DOHH2 (cell line): Measurements from ENCODE around the gene FAM117B.

Source experiments
- EZH2phosphoT487 ChIP-seq: fragments of 200-600 bp; sonication (generic); IDR thresholded peaks from 2 replicates; pipeline ENCODE4 v1.6.1; 2017; ENCODE audit warnings: borderline replicate concordance, mild to moderate bottlenecking, antibody characterized with exemption, low read length, moderate library complexity, mixed read lengths
- TF ChIP-seq, protein P1 (sequence below): fragments of 200-600 bp; sonication (generic); IDR thresholded peaks from one replicate; pipeline ENCODE4 v1.5.1; 2014; ENCODE audit warnings: antibody characterized with exemption, mild to moderate bottlenecking, low read depth, low read length; ENCODE audit not compliant: poor library complexity, severe bottlenecking

DNA sequence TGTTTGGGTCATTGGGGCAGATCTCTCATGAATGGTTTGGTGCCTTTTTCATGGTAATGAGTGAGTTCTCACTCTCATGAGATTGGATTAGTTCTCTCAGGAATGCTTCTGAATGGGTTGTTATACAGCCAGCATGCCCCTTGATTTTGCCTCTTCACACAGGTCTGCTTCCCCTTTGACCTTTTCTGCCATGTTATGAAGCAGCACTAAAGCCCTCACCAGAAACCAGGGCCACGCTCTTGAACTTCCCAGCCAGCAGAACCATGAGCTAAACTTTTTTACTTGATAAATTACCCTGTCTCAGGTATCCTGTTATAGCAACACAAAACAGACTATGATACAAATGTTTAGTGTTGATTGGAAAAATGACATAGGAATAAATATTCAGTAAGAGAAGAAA lies 179.5 kb downstream of the FAM117B start:
- TF ChIP-seq, protein P1, sequence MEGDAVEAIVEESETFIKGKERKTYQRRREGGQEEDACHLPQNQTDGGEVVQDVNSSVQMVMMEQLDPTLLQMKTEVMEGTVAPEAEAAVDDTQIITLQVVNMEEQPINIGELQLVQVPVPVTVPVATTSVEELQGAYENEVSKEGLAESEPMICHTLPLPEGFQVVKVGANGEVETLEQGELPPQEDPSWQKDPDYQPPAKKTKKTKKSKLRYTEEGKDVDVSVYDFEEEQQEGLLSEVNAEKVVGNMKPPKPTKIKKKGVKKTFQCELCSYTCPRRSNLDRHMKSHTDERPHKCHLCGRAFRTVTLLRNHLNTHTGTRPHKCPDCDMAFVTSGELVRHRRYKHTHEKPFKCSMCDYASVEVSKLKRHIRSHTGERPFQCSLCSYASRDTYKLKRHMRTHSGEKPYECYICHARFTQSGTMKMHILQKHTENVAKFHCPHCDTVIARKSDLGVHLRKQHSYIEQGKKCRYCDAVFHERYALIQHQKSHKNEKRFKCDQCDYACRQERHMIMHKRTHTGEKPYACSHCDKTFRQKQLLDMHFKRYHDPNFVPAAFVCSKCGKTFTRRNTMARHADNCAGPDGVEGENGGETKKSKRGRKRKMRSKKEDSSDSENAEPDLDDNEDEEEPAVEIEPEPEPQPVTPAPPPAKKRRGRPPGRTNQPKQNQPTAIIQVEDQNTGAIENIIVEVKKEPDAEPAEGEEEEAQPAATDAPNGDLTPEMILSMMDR = no peak
- TF ChIP-seq EZH2phosphoT487 = no peak
